ENCODE results near the gene RPLP2.
A peak's percentile ranks its signal among the peaks of the same experiment; 100 is the strongest.

The RPLP2 gene

DNA sequence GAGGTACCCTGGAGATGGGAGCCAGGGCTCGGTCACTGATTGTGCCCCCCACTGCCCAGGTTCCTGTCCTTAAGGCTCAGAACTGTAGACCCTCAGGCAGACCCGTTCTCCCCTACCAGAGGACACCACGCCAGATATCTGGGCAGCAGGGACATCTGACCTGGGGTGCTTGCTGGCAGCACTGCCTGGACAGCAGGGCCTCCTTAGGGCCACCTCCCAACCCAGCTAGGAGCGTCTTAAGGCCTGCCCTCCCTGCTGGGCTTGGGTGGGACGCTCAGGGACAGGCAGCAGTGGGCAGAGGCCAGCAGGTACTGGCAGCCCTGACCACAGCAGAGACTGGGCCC lies 29.5 kb downstream of the RPLP2 start:
- no peak for DNase-seq

DNA sequence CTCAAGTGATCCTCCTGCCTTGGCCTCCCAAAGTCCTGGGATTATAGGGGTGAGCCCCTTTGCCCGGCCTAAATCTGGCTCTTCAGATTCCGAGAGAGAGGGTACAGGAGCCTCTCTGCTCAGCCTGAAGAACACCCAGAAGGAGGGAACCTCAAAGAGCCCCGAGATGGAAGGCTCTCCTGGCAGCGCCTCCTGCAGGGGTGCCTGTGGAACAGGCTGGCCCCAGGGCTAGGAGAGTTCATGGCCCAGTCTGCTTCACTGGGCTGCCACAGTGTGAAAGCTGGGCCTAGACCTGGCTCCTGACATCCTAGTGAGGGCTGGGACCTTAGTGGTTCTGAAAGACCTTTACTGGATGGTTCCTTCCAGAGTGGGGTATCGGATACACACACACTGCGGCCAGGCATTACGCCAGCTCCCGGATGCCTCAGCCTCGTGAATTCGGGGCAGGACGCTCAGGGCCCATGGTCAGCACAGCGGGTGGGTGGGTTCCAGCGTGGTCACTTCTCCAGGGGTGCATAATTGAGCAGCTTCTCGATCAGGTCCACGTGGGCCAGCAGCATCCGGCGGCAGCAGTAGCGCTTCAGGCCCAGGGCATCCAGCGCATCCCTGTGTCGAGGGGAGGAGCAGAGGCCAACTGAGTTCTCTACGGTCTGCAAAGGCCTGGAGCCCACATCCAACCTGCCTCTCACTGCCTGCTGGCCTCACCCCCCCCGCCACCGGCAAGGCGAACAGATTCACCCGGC lies 30.3 kb downstream of the RPLP2 start:
- peak; percentile 52 for DNase-seq

DNA sequence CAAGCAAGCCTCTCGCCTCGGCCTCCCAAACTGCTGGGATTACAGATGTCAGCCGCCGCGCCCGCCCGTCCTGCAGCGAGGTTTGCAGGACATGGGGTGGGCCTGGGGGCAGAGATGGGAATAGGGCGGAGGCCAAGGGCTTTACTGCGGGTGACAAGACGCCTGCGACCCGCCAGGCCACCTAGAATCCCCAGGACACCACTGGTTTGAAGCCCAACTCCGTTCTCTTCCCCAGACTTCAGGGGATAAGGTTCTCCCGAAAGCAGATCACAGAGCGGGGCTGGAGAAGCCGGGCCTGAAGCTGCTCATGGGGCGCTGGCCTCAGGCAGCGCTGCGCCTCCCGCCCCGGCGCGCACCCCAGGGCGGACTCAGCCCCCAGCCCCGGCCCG lies 32.2 kb downstream of the RPLP2 start:
- peak; percentile 53 for DNase-seq

DNA sequence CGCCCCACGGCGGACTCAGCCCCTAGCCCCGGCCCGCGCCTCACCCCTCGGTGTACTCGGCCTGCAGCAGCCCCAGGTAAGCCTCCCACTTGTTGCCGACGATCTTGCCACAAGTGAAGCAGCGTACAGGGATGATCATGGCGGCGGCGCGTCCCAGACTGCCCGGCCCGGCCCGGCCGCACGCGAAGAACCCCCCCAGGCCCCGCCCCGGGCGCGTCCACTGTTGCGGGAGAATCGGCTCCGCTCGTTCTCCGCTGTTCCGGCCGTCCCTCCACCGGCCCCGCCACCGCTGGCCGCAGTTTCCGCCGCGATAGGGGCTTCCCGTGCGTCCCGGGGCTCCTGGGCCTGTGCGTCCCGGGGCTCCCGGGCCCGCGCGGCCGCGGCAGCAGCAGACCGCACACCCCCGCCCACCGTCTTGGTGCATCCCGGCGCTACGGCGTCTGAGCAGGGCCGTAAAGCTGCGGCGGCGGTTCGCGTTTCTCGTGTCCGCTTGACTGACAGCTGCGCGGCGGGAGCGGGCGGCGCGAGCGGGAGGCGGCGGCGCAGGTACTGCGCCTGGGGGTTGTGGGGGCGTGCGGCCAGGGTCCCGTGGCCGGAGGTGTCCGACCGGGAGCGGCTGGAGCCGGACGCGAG lies 32.7 kb downstream of the RPLP2 start, which contains the start of the genes POLR2L and TSPAN4:
TSS of gene POLR2L (minus strand) at position 160 of the 633 bp plus-strand sequence. CDS start at position 139, 21 bp downstream.
TSS of gene TSPAN4 (plus strand) at position 483 of the 633 bp plus-strand sequence. CDS start 7,453 bp downstream, outside the sequence.
- peak; percentile 95 for DNase-seq

DNA sequence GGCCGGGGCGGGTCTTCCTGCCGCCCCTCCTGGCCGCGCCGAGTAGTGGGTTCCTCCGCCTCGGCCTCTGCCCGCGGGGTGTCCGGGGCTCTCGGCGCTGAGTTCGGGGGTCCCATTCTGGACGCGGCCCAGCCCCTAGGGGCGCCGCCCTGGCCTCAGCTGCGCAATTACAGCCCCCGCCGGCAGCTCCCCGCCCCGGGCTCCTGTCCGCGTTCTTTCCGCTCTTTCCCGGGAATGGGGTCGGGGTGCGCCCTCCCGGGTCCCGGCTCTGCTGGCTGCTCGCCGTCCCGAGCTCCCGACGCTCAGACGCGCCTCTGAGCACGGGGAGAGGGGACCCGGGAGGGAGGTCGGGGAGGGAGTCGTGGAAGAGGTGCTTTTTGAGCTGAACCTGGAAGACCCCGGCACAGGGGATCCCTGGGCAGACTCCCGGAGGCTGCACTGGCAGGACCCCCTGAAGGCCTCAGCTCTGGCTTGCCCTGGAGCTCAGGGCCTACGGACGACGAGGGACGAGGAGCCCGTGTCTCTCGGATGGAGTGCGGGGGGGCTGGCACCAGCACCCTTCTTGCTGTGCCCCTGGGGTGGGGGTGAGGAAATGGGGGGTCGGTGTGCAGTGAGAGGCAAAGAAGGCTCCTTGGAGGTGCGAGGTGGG lies 33.4 kb downstream of the RPLP2 start:
- no peak for DNase-seq

DNA sequence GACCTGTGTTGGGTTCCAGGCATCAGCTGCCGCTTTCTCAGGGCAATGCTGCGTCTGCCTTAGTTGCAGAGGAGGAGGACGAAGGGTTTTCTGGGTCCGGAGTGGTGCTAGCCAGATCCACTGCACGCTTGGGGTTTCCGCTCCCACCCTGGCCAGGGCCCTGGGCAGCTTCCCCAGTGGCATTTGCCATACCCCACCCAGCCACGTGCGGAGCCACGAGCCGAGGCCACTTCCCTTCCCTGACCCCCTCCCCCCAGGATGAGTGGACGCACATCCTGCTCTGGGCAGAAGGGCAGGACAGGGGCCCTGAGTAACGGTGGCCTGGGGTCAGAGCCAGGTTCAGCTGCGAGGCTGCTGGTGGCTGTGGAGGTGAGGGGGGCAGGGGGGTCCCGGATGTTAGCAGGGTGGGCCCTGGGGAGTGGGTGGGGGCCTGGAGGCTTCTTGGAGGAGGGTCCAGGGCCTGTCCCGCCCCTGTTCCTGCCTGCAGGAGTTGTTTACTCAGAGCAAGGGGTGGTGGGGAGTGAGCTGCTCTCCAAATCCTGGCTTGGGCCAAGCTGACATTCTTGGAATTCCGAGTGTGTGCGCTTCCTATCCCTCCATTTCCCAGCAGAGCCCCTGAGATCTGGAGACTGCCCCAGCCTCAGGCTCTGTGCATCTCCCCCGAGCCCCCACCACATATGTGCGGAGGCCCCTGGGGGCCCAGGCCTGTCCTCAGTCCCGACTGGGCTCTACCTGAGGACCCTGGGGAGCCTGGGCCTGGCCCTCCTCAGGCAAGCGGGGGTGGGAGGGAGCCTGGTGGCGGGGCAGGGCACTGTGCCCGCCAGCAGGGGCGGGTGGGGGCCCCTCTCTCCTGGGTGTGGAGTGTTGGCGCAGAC lies 34.3 kb downstream of the RPLP2 start:
- peak; percentile 68 for DNase-seq

DNA sequence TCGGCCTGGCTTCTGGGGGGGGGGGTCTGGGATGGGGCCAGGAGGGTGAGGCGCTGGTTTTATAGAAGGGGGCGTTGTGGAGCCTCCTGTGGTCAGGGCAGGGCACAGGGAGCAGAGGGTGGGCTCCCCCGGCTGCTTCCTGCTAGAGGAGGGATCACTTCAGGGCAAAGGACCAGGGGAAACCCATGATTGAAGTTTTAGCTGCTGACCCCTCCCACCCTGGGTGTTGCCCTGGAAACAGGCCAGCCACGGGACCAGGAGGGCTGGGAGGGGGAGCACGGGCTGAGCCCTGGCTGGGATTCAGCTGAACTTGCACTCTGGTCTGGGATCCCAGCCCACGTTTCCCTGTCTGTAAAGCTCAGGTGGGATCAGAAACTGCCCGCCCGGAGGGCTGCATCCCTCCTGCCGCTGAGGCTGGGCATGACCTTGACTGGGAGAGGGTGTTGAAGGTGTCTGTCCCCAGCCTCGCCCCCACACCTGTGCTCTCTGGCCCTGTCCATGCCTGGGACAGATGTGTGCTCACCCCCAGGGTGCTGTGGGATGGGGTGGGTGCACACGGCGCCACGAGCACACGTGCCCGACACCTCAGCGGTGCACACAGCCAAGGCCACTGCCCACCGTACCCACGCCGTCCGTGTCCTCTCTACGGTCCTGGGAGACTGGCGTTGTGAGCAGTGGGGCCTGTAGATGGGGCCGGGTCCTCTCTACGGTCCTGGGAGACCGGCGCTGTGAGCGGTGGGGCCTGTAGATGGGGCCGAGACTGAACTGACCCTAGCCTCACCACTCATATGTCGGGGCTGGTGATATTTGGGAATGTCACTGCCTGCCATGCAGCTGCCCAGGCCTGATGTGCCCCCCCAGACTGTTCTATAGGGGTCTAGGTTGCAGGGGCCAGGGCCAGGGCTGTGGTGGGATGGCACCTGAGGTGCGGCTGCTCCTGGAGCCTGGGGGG lies 35.2 kb downstream of the RPLP2 start:
- peak; percentile 95 for DNase-seq

DNA sequence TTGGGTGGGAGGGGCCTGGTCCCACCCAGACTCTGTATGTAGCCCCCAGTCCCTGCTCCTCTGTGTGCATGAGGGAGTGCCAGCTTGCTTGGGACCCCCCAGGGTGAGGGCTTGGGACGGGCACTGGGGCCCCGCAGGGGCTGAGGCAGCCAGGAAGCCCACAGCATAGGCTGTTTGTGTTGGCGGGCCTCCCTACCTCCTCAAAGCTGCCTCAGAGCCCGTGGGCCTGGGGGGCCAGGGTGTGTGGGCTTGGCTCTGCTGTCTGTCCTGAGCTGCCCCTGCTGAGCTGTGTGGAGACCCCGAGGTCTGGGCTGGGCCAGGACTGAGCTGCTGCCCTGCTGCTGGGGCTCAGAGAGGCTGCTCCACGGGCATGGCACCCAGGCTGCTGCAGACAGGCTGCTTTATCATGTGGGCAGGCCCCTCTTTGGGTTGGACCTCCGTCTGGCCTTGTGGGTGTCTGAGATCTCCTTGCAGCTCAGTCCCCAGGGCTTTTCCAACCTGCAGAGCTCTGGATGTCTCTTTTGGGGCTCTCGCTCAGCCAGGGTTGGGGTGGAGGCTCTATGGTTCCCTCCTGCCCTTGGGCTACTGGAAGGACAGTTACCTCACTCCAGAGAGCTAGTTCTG lies 36.2 kb downstream of the RPLP2 start:
- peak; percentile 68 for DNase-seq

DNA sequence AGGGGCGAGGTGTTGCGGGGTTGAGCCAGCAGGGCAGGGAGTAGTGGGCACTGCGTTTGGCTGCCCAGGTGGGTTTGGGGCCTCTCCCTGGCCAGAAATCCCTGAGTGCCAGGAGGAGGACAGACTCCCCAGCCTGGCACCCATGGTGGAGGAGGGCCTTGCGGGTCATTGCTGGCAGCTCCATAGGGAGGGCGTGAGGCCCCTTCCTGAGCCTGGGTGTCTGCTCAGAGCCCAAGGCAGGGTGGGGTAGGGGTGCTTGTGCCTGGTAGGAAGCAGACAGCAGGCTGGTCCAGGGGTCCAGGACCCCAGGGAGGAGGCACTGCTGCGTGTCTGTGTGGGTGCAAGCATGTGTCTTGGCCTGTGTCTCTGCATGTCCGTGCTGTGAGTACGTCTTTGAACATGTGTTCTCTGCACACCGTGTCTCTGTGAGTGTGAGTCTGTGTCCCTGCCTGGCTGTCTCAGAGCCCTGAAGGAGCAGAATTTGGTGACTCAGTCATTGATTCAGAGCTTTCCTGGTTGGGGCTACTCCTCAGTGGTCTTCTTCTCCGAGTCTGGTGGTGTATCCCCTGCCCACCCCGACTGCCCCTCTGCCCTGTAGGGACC lies 36.8 kb downstream of the RPLP2 start:
- no peak for DNase-seq

DNA sequence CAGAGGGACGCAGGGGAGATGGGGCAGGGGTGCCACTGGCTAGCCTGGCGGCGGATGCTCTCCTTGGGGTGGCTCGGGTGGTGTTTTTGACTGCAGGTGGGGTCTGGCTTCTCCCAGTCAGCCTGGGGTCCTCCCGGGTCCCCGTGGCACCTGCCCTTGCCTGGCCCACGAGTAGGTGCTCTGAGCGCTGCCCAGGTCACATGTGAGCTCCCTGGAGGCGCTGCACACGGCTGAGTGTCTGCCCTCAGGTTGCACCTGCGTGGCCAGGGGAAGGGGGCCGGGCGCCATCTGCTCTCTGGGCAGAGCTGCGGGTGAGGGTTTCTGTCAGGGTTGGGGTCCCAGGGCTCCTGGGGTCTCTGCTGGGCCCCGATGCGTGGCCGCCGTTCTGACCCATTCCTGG lies 38.1 kb downstream of the RPLP2 start:
- no peak for DNase-seq

DNA sequence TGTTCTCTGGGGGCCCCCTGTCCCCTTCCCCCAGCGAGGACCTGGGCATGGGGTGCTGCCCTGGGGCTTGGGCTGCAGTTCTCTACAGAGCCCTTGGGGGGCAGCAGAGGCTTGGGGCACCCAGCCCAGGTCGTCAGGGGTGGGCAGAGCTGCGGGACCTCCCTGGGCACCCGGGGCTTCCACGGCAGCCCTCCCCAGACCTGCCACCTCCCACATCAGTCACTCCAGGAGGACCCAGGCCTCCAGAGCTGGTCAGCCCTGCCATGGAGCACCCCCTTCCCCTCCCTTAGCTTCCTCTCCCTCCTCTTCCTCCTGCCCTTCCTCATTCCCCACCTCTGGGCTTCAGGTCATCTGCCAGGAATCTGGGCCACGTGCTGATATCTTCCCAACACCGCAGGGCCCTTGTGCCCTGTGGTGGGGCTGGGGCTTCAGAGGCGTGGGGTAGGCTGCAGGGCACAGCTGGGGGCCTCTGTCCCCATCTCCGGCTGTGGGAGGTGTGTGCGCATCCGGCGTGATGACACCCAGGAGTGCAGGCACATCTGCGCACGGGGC lies 38.7 kb downstream of the RPLP2 start:
- peak; percentile 79 for DNase-seq

DNA sequence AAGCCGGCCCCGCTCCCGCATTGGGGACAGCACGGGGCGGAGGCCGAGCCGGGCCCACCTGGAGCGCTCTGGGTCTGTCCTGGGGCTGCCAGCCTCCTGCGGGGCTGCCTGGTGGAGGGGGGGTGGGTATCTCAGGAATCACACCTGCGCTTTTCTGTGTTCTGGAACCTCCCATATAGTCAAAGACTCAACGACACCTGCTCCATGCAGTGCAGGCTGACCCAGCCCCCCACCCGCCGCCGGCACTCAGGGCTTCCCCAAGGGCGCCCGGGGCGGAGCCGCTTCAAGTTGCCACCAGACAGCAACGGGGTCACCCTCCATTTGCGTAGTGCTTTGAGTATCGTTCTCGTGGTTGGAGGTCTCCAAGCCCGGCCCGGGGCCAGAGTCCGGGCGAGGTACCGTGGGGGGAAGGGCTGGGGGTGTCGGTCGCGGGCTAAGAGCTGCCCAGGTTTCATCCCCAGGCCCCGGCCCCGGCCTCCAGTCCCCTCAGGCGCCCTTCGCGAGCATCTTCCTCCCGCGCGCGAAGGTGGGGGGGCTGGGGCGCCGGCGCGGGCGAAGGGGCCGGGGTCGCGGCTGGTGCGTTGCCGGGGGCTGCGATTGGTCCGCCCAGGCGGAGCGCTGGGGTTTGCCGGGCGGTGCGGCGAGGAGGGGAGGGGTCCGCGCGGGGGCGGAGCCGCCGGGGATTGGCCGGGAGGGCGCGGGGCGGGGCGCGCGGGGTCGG lies 39.5 kb downstream of the RPLP2 start:
- DNase-seq = peak; percentile 48

DNA sequence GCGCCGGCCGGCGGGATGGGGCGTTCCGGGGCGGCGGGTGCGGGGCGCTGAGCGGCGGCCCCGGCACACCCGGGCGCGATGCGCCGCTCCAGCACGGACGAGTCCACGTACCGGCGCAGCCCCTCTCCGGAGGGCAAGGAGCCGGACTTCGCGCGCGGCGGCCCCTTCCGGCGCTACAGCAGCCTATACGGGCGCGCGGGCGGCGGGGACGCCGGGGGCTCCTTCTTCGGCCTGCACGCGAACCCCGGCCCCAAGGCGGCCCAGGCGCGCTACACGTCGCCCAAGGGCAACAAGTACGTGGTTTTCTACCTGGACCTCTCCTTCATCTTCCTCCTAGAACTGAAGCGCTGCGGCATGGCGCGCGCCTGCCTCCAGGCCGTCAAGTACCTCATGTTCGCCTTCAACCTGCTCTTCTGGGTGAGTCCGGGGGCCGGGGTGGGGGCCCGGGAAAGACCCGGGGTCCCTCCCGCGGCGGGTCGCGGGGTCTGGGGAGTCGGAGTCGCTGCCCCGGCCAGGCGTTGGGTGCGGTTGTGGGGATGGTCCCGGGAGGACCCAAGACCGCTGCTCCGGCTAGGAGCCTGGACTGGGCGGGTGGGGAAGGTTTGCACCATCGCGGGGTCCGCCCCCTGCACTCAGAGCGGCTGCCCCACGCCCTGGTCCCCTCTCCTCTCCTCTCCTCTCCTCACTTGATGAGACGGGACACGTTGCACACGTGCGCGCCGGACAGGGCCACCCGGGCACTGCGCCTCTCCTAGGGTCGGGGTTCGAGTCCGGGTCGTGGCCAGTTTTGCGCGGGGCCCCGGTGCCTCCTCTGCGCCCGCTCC lies 40.4 kb downstream of the RPLP2 start:
- DNase-seq = no peak

DNA sequence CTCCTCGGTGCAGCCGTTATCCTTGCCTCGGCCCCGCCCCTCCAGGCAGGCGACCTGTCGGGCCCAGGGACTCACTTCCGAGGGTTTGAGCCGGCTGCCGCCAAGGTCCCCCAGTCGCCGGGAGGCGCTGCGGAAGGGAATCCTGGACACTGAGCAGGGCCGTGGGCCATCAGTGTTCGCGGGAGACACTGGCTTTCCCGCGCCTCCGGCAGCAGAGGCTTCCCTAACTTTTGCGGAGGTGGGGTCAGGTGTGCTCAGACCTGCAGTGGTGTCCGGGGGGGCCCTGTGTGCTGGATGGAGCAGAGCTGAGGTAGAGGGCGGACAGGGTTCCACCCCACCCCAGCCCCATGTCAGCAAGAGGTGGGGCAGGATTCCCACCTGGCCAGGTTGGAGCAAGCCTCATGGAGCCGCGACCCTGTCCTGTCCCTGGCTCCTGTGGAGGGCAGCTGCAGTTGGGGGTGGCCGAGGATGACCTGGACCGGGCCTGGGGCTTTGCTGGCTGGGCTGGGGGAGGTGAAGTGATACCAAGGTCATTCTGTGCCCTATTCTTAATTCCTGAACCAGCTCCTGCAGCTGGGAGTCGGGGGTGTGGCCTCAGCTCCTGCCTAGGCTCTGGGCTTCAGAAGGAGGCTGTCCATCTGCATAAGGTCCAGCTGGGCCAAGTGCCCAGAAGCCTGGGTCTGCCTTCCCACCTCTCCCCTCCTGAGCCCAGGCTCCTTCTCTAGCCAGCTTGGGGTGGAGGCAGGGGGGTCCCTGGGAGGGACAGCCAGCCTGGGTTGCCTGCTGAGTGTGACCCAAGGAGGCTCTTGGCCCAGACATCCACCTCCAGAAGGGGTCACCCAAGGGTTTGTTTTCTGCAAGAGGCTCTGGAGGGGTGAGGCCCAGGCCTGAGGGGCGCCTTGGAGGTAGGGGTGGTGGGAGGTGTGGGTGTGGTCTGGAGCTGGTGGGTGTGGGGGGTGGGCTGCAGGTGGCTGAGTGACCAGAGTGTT lies 41.3 kb downstream of the RPLP2 start:
- peak; percentile 71 for DNase-seq

DNA sequence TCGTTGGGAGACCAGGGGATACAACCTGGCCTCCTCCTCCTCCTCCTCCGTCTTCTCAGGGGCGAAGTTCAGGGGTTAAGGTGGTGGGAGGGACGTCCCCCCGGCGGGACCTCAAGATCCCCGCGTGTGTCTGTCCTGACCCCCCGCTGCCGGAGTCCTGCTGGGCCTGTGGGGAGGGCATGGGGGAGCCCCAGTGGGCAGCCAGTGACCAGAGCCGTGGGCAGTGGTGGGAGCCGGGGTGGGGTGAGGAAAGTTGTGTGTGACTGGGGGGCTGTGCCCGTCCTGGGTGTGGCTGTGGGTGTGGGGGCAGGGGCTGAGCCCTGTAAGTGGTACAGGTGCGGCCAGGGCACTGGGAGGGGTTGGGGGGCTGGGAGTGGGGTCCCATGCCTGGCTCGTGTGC lies 43.0 kb downstream of the RPLP2 start:
- DNase-seq = no peak

DNA sequence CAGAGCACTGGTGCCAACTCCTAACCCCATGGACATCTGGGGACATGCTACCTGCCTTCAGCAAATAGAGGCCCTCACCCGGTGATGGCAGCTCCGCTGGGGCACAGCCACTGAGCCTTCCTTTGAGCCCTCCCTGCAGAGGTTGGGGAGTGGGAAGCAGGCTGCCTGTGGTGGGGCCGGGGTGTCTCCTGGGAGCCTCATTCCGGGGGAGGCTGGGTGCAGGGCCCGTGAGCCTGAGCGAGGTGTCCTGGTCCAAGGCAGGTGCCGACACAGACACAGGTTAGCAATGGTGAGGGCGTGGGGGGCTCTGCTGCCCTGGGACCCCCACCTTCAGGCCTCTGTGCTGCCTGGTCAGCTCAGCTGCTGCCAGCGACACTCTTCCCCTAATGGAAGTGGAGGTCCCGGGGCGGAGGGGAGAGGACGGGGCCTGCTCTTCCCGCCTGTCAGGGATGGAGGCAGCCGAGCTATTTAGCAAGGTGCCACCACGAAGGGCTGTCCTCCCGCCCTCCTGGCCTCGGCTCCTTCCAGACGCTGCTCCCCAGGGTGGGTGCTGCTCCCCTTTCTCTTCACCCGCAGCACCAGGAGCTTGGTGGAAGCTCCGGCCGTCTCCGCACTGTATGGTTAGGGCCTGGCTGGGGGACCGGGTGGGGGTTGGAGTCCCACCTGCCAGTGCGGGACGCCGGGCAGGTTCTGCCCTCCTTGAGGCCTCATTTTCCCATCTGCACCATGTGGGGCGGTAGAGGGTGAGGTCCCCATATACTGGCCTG lies 44.1 kb downstream of the RPLP2 start:
- no peak for DNase-seq
